AG10803 (cell line): ENCODE results near the gene TPRN.

Experiments
- DNase-seq: peaks from one replicate; pipeline ENCODE4 v3.0.0; 2010; ENCODE audit warnings: low read depth
- H3K4me3 ChIP-seq: 2 replicates; pipeline ENCODE4 v1.5.1; 2011; ENCODE audit warnings: mild to moderate bottlenecking, low read length, control low read depth
- TF ChIP-seq, protein P1 (sequence below): conservative IDR thresholded peaks from 2 replicates; pipeline ENCODE4 v1.5.1; 2011; ENCODE audit warnings: mild to moderate bottlenecking, low read length, control low read depth, inconsistent platforms

TPRN gene

DNA sequence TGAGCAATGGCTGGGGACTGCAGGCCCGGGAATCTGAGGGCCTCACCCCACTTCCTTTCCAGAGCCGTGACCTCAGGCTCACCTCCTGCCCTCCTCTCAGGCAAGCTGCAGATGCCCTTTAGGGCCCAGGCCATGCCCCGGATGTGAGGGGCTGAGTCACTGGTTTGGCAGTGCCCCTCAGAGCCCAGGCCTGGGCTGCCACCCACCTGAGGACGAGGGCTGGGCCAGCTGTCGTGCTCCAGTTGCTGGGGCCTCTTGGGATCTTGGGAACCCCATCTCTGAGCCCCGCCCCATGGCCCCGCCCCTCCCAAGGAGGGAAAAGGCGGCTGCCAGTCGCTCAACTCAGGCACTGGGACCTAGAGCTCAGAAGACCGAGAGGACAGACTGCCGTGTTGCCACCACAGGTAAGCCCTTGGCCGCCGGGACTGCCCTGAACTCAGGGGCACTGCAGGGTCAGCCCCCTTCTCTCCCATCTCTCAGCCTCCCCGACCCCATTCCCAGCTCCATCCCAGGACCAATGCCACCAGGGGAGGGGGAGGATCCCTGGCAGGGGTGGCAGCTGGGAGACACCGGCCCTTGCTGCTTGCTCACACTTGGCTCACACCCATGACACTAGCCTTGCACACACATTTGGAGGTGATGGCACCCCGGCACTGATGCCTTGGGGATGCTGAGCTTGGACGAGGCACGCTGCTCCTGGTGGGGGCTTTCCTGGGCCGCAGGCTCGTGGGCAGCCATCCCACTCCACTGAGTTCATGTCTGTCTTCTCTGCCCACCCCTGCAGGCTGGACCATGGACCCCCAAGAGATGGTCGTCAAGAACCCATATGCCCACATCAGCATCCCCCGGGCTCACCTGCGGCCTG, 24.5 kb upstream of the TPRN start, which contains the start of gene CYSRT1:
TSS of gene CYSRT1 (plus strand) at position 345 of the 865 bp plus-strand sequence. CDS start at position 793, 448 bp downstream.
- TF ChIP-seq, protein P1, sequence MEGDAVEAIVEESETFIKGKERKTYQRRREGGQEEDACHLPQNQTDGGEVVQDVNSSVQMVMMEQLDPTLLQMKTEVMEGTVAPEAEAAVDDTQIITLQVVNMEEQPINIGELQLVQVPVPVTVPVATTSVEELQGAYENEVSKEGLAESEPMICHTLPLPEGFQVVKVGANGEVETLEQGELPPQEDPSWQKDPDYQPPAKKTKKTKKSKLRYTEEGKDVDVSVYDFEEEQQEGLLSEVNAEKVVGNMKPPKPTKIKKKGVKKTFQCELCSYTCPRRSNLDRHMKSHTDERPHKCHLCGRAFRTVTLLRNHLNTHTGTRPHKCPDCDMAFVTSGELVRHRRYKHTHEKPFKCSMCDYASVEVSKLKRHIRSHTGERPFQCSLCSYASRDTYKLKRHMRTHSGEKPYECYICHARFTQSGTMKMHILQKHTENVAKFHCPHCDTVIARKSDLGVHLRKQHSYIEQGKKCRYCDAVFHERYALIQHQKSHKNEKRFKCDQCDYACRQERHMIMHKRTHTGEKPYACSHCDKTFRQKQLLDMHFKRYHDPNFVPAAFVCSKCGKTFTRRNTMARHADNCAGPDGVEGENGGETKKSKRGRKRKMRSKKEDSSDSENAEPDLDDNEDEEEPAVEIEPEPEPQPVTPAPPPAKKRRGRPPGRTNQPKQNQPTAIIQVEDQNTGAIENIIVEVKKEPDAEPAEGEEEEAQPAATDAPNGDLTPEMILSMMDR = no peak
- H3K4me3 ChIP-seq = peak within 1 kb of the TSS; percentile 84
- DNase-seq = no peak

GRCh38 chr9:137223078-137223970, 22.8 kb upstream of the TPRN start:
- TF ChIP-seq, protein P1 = no peak
- H3K4me3 ChIP-seq = peak overlapping the region; percentile 84
- peak; percentile 97 for DNase-seq

DNA sequence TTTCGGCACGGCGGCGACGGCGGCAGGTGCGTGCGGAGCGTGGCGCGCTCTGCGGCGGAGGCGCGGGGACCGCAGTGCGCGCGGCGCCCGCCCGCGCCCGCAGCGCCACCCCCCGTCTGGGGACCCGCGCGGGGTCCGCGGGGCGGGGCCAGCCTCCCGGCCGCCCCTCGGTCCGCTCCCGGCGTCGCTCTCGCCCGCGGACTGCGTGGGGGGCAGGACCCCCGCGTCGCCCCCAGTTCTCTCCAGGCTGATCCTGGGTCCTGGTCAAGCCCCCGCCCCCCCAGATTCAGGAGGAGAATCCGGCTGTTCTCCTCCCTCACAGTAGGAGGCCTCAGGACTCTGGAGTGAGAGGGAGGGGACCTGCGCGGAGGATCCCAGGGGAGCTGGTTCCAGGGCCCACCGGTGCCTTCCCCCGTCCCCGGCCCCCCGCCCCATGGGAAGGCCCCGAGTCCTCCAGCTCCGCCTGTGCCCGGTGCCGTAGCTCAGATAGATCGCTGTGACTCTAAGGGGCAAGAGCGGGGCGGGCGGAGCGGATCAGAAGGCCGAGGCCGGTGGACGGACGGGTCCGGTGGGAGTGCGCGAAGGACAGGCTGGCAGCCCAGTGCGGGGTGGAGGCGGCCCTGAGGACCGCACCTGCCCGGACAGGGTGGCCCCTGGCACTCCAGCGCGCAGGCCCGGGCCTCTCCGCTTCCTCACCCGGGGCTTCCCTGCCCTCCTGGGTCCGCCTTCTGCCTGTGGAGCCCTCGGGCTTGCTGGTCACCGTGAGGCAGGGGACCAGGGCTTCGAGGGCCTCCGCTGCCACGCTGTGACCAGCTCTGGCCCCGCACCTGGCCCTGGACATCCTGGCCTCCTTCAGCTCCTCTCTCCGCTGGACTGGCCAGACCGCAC, 21.9 kb upstream of the TPRN start, which contains the start of gene RNF208:
TSS of gene RNF208 (minus strand) at position 51 of the 888 bp plus-strand sequence. CDS start 1,028 bp downstream, outside the sequence.
- TF ChIP-seq, protein P1 = no peak
- H3K4me3 ChIP-seq = peak within 1 kb of the TSS; percentile 84
- DNase-seq = no peak

DNA sequence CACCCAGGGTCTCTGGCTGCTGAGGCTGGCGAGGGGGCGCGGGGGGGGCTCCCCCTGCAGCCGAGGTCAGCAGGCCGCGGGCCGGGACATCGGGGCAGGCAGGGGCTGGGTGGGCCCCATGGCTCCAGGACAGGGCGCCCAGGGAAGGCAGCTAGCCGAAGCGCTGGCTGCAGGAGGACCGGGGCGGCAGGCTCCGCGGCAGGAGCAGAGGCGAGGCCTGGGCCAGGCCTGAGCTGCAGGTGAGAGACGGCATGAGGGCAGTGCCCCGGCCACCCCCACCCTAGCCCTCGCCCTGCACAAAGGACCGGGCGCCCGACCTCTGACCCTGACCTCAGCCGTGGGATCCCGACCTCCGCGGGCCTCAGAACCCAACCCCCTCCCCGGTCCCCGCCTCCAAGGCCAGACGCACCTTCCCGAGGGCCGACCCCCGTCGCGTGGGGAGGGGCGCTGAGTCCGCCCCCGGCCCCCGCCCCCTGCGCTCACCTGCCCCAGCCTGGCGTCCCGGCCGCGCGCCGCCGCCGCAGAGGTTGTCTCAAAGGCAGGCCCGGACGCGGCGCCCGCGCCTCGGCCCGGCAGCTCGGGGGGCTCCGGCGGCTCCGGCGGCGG, 21.1 kb upstream of the TPRN start:
- no peak for DNase-seq
- peak overlapping the region; percentile 27 for H3K4me3 ChIP-seq

DNA sequence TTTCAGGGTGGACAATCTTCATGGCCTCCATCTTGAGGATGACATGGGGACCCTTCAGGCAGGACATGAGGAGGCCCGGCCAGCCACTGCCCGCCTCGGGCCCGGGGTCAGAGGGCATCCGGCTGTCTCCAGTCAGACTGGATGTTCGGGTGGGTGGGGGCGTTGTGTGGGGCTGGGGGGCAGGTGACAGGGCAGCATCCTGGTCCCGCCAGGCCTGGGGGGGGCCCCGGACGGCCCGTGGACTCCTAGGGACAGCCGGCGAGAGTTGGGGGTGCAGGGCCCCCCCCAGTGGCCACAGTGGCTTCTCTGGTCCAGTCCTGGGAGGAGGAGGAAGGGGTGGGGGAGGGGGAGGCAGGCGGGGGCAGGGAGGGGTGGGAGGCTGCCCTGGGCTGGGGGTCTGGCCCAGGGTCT, 20.6 kb upstream of the TPRN start:
- H3K4me3 ChIP-seq = no peak overlapping the region
- TF ChIP-seq, protein P1 = no peak

More for the DNA sequence above, 21.1 kb upstream of the TPRN start:
- TF ChIP-seq, protein P1 = no peak

More for the DNA sequence above, 20.6 kb upstream of the TPRN start:
- DNase-seq = no peak
